Lower leg skin (tissue), 4 donors: Measurements from ENCODE around the gene TIMM23B. TPM values are rescaled to one million over a fixed set of nuclear protein-coding genes. Genes with fewer than 3 reads are reported as not detected.
"Not testable (repeated sequence)": the region's sequence is repeated elsewhere in the genome, so short reads cannot be mapped to it uniquely, and the experiment has no call there.

Source experiments
- DNase-seq, 2 donors: peaks; one replicate each; pipeline ENCODE4 v3.0.0-alpha.2; 2019; ENCODE audit warnings: low spot score in 2 of 2
- H3K4me3 ChIP-seq: fragments of 200-600 bp; sonication (generic); 2 replicates; pipeline ENCODE4 v1.5.1; 2017; ENCODE audit warnings: mild to moderate bottlenecking, low read depth; ENCODE audit not compliant: poor library complexity, severe bottlenecking
- WGBS, 2 donors: methylation state at CpG; one replicate each; pipeline ENCODE4 v1.1.5; 2018; 5-methylcytosine and 5-hydroxymethylcytosine counted together
- intact Hi-C: fragments of 100-400 bp; cut with DNase I; formaldehyde crosslinking; loops from one replicate; pipeline ENCODE4 v1.15.0; 2023; ENCODE audit warnings: low total_unique reads
- total RNA-seq, 4 donors: library from RNA; depleted of rRNA; stranded (reverse); fragments of >200 nt; gene quantifications; one replicate each; pipeline ENCODE4 v1.1.0, GENCODE V29; 2016

TIMM23B gene
- total RNA-seq, 4 donors from 2014 or later, result 9.3 to 22.0 (median 14.1) TPM

GRCh38 chr10:49948142-49948541 lies 6.3 kb downstream of the TIMM23B start:
- H3K4me3 ChIP-seq, DNase-seq, intact Hi-C loops: not testable (repeated sequence)
- 83 to 92% methylated on average over 1 of the region's 2 CpGs for WGBS, 2 donors

- intact Hi-C loops, H3K4me3 ChIP-seq, DNase-seq: not testable (repeated sequence)
- WGBS, 2 donors, result 96 to 100% methylated on average over 2 of the region's 2 CpGs
Observed at GRCh38 chr10:49948737-49949136, 6.9 kb downstream of the TIMM23B start.

- DNase-seq, H3K4me3 ChIP-seq, intact Hi-C loops: not testable (repeated sequence)
- 79 to 84% methylated on average over 3 of the region's 3 CpGs for WGBS, 2 donors
Observed at GRCh38 chr10:49952006-49952405, 10.2 kb downstream of the TIMM23B start.

GRCh38 chr10:49953122-49953521 lies 11.3 kb downstream of the TIMM23B start:
- H3K4me3 ChIP-seq, DNase-seq, intact Hi-C loops: not testable (repeated sequence)
- WGBS, 2 donors, result 86 to 96% methylated on average over 2 to 3 of the region's 3 CpGs

GRCh38 chr10:49970331-49970857 lies 28.5 kb downstream of the TIMM23B start:
- DNase-seq, intact Hi-C loops, H3K4me3 ChIP-seq: not testable (repeated sequence)
- WGBS, 2 donors, result 96 to 100% methylated on average over 1 to 26 of the region's 37 CpGs

GRCh38 chr10:49971466-49971865 lies 29.6 kb downstream of the TIMM23B start:
- DNase-seq, intact Hi-C loops, H3K4me3 ChIP-seq: not testable (repeated sequence)
- WGBS, 2 donors, result 61 to 63% methylated on average over 2 of the region's 2 CpGs

GRCh38 chr10:49972094-49972493 lies 30.2 kb downstream of the TIMM23B start:
- H3K4me3 ChIP-seq, DNase-seq, intact Hi-C loops: not testable (repeated sequence)
- 92 to 100% methylated on average over 3 of the region's 3 CpGs for WGBS, 2 donors

- intact Hi-C loops, DNase-seq, H3K4me3 ChIP-seq: not testable (repeated sequence)
- 95 to 96% methylated on average over 3 of the region's 3 CpGs for WGBS, 2 donors
Observed at GRCh38 chr10:49977756-49978155, 35.9 kb downstream of the TIMM23B start.

- intact Hi-C loops, DNase-seq, H3K4me3 ChIP-seq: not testable (repeated sequence)
- WGBS, 2 donors, result 91 to 92% methylated on average over 3 of the region's 3 CpGs
Observed at GRCh38 chr10:49987207-49987606, 45.4 kb downstream of the TIMM23B start.

- H3K4me3 ChIP-seq, intact Hi-C loops, DNase-seq: not testable (repeated sequence)
- 83 to 98% methylated on average over 3 to 10 of the region's 18 CpGs for WGBS, 2 donors
Observed at GRCh38 chr10:49988376-49988775, 46.5 kb downstream of the TIMM23B start, which contains the start of gene AGAP6. Gene AGAP6, plus strand, starts transcription at chr10:49988406. Its CDS starts 310 bp downstream, at chr10:49988716.

- H3K4me3 ChIP-seq, intact Hi-C loops, DNase-seq: not testable (repeated sequence)
- WGBS, 2 donors, result 55 to 67% methylated on average over 5 of the region's 5 CpGs
Observed at GRCh38 chr10:49995321-49995720, 53.5 kb downstream of the TIMM23B start.

GRCh38 chr10:50014024-50014423 lies 72.2 kb downstream of the TIMM23B start:
- H3K4me3 ChIP-seq, DNase-seq, intact Hi-C loops: not testable (repeated sequence)
- WGBS, 2 donors, result 84 to 91% methylated on average over 7 of the region's 7 CpGs

- 60 to 64% methylated on average over 9 of the region's 9 CpGs for WGBS, 2 donors
- intact Hi-C loops, H3K4me3 ChIP-seq, DNase-seq: not testable (repeated sequence)
Observed at GRCh38 chr10:50015596-50016220, 73.9 kb downstream of the TIMM23B start.

- WGBS, 2 donors, result 76 to 84% methylated on average over 5 of the region's 5 CpGs
- intact Hi-C loops, DNase-seq, H3K4me3 ChIP-seq: not testable (repeated sequence)
Observed at GRCh38 chr10:50016926-50017325, 75.1 kb downstream of the TIMM23B start.

GRCh38 chr10:50017646-50018045 lies 75.8 kb downstream of the TIMM23B start:
- 57 to 66% methylated on average over 4 to 5 of the region's 5 CpGs for WGBS, 2 donors
- DNase-seq, intact Hi-C loops, H3K4me3 ChIP-seq: not testable (repeated sequence)
